ENCODE results near the gene ALOX12B.

ALOX12B gene

DNA sequence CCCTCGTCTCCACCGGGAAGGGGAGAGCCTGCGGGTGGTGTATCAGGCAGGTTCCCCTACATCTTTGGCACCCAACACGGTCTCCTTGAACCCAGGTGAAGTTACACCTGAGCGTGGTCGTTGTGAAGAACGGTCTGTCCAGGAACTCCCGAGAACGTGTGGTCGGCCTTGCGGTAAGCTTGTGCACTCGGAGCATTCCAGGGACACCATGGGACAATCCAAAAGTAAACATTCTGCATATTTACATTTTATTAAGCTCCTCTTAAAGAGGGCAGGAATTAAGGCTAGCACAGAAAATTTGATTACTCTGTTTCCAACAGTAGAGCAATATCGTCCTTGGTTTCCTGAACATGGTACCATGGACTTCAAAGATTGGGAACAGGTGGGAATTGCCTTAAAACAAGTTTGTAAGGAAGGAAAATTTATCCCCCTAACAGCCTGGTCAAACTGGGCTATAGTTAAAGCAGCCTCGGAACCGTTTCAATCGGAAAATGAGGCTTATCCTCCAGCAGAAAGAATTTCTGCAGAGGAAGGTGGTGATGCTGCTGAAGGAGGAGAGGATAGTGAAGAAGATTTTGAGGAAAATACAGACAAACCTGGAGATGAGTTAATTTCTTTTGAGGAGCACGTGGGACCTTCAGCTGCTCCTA is 30.4 kb downstream of the ALOX12B start:
- peak; percentile 50 for DNase-seq (ENCODE audit: low read depth)
- TF ChIP-seq CTCF (IDR thresholded peaks at IDR 0.05; ENCODE audit: control insufficient read depth, extremely low read depth, insufficient read depth), result no peak
- peak overlapping the region; percentile 61 for H3K4me3 ChIP-seq (ENCODE audit: low read depth, low read length)

GRCh38 chr17:8056232-8056975 is 31.1 kb downstream of the ALOX12B start:
- no peak for TF ChIP-seq CTCF (IDR thresholded peaks at IDR 0.05; ENCODE audit: control insufficient read depth, extremely low read depth, insufficient read depth)
- peak overlapping the region; percentile 61 for H3K4me3 ChIP-seq (ENCODE audit: low read depth, low read length)
- DNase-seq (ENCODE audit: low read depth), result peak; percentile 100

- no peak for TF ChIP-seq CTCF (IDR thresholded peaks at IDR 0.05; ENCODE audit: control insufficient read depth, extremely low read depth, insufficient read depth)
- DNase-seq (ENCODE audit: low read depth), result no peak
- H3K4me3 ChIP-seq (ENCODE audit: low read depth, low read length), result no peak overlapping the region
Observed at GRCh38 chr17:8055851-8056231, 31.7 kb downstream of the ALOX12B start.

DNA sequence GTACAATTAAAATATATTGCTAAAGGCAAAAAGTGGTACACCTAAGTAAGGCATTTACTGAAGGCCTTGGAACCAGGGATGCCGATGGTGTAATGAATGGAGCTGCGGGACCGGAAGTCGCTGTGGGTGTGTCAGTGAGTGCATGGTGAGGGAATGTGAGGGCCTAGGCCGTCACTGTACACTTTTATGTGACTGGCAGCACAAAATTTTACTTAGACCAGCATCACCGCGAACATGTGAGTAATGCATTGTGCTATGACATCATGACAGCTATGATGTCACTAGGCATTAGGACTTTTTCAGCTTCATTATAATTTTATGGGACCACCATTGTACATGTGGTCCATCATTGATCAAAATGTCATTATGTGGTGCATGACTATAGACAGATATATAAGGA is 33.9 kb downstream of the ALOX12B start:
- no peak for DNase-seq (ENCODE audit: low read depth)
- H3K4me3 ChIP-seq (ENCODE audit: low read depth, low read length), result no peak overlapping the region
- TF ChIP-seq CTCF (IDR thresholded peaks at IDR 0.05; ENCODE audit: control insufficient read depth, extremely low read depth, insufficient read depth), result no peak

DNA sequence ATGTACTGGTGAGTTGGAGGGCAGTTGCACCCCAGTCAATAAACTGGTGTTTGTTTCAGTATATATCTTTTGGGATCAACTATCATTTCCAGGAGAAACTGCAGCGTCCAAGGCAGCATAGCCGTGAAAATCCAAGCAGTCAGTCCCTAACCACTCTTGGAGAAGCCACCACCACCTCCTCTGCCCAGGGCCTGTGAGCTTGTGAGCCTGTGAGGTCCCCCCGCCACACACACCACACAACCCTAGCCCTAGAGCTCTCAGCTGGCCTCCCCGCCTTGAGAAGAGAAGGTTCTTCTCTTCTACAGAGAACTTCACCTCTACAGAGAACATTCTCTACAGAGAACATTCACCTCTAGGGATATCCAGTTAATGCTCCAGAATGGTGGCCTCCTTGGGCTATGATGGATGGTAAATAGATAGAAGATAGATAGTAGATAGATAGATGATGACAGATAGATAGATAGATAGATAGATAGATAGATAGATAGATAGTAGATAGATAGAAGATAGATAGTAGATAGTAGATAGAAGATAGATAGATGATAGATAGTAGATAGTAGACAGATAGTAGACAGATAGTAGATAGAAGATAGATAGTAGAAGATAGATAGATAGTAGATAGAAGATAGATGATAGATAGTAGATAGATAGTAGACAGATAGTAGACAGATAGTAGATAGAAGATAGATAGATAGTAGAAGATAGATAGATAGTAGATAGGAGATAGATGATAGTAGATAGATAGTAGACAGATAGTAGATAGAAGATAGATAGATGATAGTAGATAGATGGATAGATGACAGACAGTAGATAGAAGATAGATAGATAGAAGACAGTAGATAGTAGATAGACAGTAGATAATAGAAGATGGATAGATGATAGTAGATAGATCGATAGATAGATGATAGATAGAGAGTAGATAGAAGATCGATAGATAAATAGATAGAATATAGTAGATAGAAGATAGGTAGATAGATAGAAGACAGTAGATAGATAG is 35.0 kb downstream of the ALOX12B start:
- TF ChIP-seq CTCF (IDR thresholded peaks at IDR 0.05; ENCODE audit: control insufficient read depth, extremely low read depth, insufficient read depth), result no peak
- H3K4me3 ChIP-seq (ENCODE audit: low read depth, low read length), result no peak overlapping the region
- DNase-seq (ENCODE audit: low read depth), result no peak

DNA sequence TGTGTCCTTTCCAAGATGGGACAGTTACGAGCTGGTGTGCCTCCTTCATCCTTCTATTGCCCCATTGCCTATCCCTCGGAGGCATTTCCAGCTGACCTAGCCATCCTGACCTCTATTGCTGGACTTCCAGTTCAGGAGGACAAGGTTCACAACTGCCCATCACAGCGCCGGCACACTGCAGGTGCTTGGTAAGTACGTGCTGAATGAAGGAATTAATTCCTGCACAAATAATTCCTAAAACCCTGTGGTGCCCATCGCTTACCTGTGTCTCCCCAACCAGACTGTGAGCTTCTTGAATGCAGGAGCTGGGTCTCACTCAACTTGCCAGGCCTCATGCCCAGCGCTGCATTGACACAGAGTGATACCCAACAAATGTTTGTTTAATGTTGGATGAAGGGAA is 35.7 kb downstream of the ALOX12B start:
- no peak for DNase-seq (ENCODE audit: low read depth)
- no peak for TF ChIP-seq CTCF (IDR thresholded peaks at IDR 0.05; ENCODE audit: control insufficient read depth, extremely low read depth, insufficient read depth)
- H3K4me3 ChIP-seq (ENCODE audit: low read depth, low read length), result no peak overlapping the region

Data from LNCaP clone FGC (cell line).